Measurements from ENCODE around the gene ZNF107. TPM values are rescaled to one million over a fixed set of nuclear protein-coding genes. Genes with fewer than 3 reads are reported as not detected.

ZNF107 gene
- total and polyA plus RNA-seq, 2 of the 8 experiments (the other 6 are each of a cell fraction or from before 2014, with no cell fraction given): 3.4 to 31.0 TPM

DNA sequence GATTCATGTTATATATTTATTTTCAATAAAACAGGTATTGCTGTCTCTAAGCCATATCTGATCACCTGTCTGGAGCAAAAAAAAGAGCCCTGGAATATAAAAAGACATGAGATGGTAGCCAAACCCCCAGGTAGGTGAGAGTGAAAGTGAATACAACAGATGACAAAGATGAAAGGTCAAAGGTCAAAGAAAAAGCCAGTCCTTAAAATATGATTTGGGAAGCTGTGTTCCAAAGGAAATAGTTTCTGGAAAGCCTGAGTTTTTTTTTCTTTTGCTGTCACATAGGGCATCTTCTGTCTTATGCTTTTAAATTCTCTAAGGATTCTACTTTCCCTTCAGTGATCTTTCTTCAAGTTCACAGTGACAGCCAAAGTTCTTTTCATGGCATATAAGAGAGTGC is 25.9 kb downstream of the ZNF107 start:
- Histone ChIP-seq H3K23ac (ENCODE audit: insufficient read length) (no peak overlapping the region), H3K27me3 (replicated peaks in 1 of 4; ENCODE audit: control insufficient read depth in 3 of 4, extremely low read depth in 1 of 4, insufficient read depth in 3 of 4, low read length in 3 of 4) (no peaks in the 10 kb centered on the region), H4K20me1 (replicated peaks in 1 of 2; ENCODE audit: control insufficient read depth in 1 of 2, insufficient read depth in 2 of 2, low read length in 2 of 2) (no peaks in the 10 kb centered on the region), H3K4ac (replicated peaks; ENCODE audit: insufficient read length, low read depth, low read length) (no peak overlapping the region), H3K4me2 (ENCODE audit: insufficient read depth in 1 of 2, low read depth in 2 of 2, low read length in 2 of 2) (no peak overlapping the region), H4K8ac (ENCODE audit: extremely low read depth, insufficient read depth, low read length) (no peak overlapping the region), H2BK20ac (ENCODE audit: low read length) (no peak overlapping the region), H2BK12ac (ENCODE audit: low read depth, low read length) (no peak overlapping the region), H3K23me2 (ENCODE audit: low read depth, low read length) (no peaks in the 10 kb centered on the region), H3K9ac (replicated peaks in 1 of 4; ENCODE audit: extremely low read depth in 1 of 4, low read depth in 3 of 4, low read length in 3 of 4) (no peak overlapping the region), H3K4me1 (replicated peaks in 1 of 4; ENCODE audit: control insufficient read depth in 3 of 4, insufficient read depth in 4 of 4, low read length in 3 of 4) (no peaks in the 10 kb centered on the region), H4K5ac (ENCODE audit: insufficient read length, low read depth, low read length) (no peak overlapping the region), H3K4me3 (ENCODE audit: extremely low read depth in 1 of 4, insufficient read depth in 2 of 4, low read depth in 3 of 4, low read length in 4 of 4) (no peak overlapping the region), H3K56ac (replicated peaks; ENCODE audit: insufficient read length, low read depth, low read length) (no peak overlapping the region), H3K14ac (ENCODE audit: insufficient read length) (no peak overlapping the region), H2BK120ac (replicated peaks; ENCODE audit: low read depth, low read length) (no peak overlapping the region), H2BK15ac (ENCODE audit: low read length) (no peak overlapping the region), H3K27ac (ENCODE audit: low read depth, low read length) (no peak overlapping the region), H3K36me3 (ENCODE audit: control insufficient read depth in 2 of 4, insufficient read depth in 4 of 4, low read length in 3 of 4) (peaks cover 0 to 28% (median 14%) of the 10 kb centered on the region in 4 experiments; a peak in 5 of 8 replicates), H2BK5ac (ENCODE audit: low read depth, low read length) (no peak overlapping the region), H3K18ac (ENCODE audit: extremely low read depth, low read length) (no peak overlapping the region), H4K91ac (replicated peaks; ENCODE audit: insufficient read length, low read length) (no peak overlapping the region), H2AK5ac (ENCODE audit: low read depth, low read length) (no peak overlapping the region), H3K79me1 (ENCODE audit: low read depth, low read length) (no peaks in the 10 kb centered on the region), H2AFZ (ENCODE audit: low read length) (no peak overlapping the region), H3K79me2 (ENCODE audit: control insufficient read depth in 1 of 2, insufficient read depth in 2 of 2, low read length in 2 of 2) (peaks cover 0 to 9% of the 10 kb centered on the region in 2 experiments; a peak in 2 of 4 replicates), H3K9me3 (ENCODE audit: insufficient read depth in 2 of 2, low read depth in 1 of 2, low read length in 1 of 2) (peaks cover 0 to 4% of the 10 kb centered on the region in 2 experiments; a peak in 2 of 4 replicates)
- POLR2A ChIA-PET (ENCODE audit: partially characterized antibody): no interaction called here
- CTCF ChIA-PET (ENCODE audit: partially characterized antibody): no interaction called here
- no peak for DNase-seq (ENCODE audit: low read depth in 1 of 2, low spot score in 2 of 2)
- no peak for FAIRE-seq
- TF ChIP-seq POU5F1 (IDR thresholded peaks at IDR 0.05; ENCODE audit: low read depth, low read length) (no peak), POLR2A (IDR thresholded peaks at IDR 0.05; ENCODE audit: control extremely low read depth in 1 of 2, low read depth in 2 of 2, low read length in 2 of 2) (no peak), NANOG (IDR thresholded peaks at IDR 0.05; ENCODE audit: insufficient read depth, low read depth, low read length, poor library complexity, severe bottlenecking) (no peak), TCF12 (IDR thresholded peaks at IDR 0.05; ENCODE audit: low read depth, low read length) (no peak), SIX5 (IDR thresholded peaks at IDR 0.05; ENCODE audit: low read depth, low read length) (no peak), TAF1 (IDR thresholded peaks at IDR 0.05; ENCODE audit: low read depth, low read length) (no peak), TEAD4 (IDR thresholded peaks at IDR 0.05; ENCODE audit: low read depth, low read length) (no peak), MAFK (IDR thresholded peaks at IDR 0.05; ENCODE audit: low read depth, low read length) (no peak), JUN (IDR thresholded peaks at IDR 0.05; ENCODE audit: low read depth, low read length) (no peak), KDM4A (IDR thresholded peaks at IDR 0.05; ENCODE audit: low read depth, low read length, severe bottlenecking) (no peak), EZH2 (IDR thresholded peaks at IDR 0.05; ENCODE audit: low read depth, low read length, severe bottlenecking) (no peak)
- TF ChIP-seq, protein P1, sequence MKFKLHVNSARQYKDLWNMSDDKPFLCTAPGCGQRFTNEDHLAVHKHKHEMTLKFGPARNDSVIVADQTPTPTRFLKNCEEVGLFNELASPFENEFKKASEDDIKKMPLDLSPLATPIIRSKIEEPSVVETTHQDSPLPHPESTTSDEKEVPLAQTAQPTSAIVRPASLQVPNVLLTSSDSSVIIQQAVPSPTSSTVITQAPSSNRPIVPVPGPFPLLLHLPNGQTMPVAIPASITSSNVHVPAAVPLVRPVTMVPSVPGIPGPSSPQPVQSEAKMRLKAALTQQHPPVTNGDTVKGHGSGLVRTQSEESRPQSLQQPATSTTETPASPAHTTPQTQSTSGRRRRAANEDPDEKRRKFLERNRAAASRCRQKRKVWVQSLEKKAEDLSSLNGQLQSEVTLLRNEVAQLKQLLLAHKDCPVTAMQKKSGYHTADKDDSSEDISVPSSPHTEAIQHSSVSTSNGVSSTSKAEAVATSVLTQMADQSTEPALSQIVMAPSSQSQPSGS (IDR thresholded peaks at IDR 0.05; ENCODE audit: low read length): no peak
- TF ChIP-seq, protein P2, sequence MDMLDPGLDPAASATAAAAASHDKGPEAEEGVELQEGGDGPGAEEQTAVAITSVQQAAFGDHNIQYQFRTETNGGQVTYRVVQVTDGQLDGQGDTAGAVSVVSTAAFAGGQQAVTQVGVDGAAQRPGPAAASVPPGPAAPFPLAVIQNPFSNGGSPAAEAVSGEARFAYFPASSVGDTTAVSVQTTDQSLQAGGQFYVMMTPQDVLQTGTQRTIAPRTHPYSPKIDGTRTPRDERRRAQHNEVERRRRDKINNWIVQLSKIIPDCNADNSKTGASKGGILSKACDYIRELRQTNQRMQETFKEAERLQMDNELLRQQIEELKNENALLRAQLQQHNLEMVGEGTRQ (IDR thresholded peaks at IDR 0.05; ENCODE audit: low read length): no peak
